ENCODE results near the gene PGP. TPM values are rescaled to one million over a fixed set of nuclear protein-coding genes. Genes with fewer than 3 reads are reported as not detected.

Gene PGP
- total and polyA plus RNA-seq, 2 of the 4 experiments (the other 2 are of a cell fraction), result 4.1 to 9.4 TPM

GRCh38 chr16:2253293-2253692 lies 38.7 kb upstream of the PGP start:
- H3K9me3 ChIP-seq (ENCODE audit: control insufficient read depth, insufficient read depth, low read length), result no peaks in the 10 kb centered on the region
- DNase-seq, result no peak
- no peak for ATAC-seq (ENCODE audit: low read depth)

More at GRCh38 chr16:2253293-2253692, 38.7 kb upstream of the PGP start:
- Histone ChIP-seq H4K8ac (ENCODE audit: low read depth in 2 of 2, low read length in 2 of 2) (no peak overlapping the region), H3K9me1 (ENCODE audit: insufficient read depth, low read length) (0 out of 2 replicates have a peak, but pooled peaks cover 2% of the 10 kb centered on the region), H2AFZ (replicated peaks; ENCODE audit: low read length, poor library complexity) (no peak overlapping the region), H4K5ac (ENCODE audit: low read depth, low read length) (no peak overlapping the region), H4K20me1 (ENCODE audit: insufficient read depth, low read length) (peaks cover 30% of the 10 kb centered on the region), H3K23ac (ENCODE audit: low read depth, low read length) (no peak overlapping the region), H2BK15ac (ENCODE audit: low read depth, low read length) (no peak overlapping the region), H2AK9ac (replicated peaks; ENCODE audit: low read depth, low read length, poor library complexity) (no peak overlapping the region), H3K56ac (ENCODE audit: extremely low read depth, insufficient read depth, low read length) (no peak overlapping the region), H3K14ac (replicated peaks; ENCODE audit: low read depth, low read length) (no peak overlapping the region), H3K18ac (ENCODE audit: low read depth, low read length) (no peak overlapping the region), H3K27me3 (ENCODE audit: control insufficient read depth, insufficient read depth, low read length) (no peaks in the 10 kb centered on the region), H2BK20ac (ENCODE audit: low read depth, low read length) (no peak overlapping the region), H3K4me2 (ENCODE audit: low read depth, low read length) (no peak overlapping the region), H3K4me3 (ENCODE audit: insufficient read depth, low read depth, low read length) (no peak overlapping the region), H3K4ac (ENCODE audit: low read depth, low read length) (no peak overlapping the region), H4K91ac (ENCODE audit: insufficient read depth, low read depth, low read length) (no peak overlapping the region), H3K79me1 (ENCODE audit: low read depth in 1 of 2, low read length in 2 of 2) (peaks cover 21 to 51% of the 10 kb centered on the region in 2 experiments), H3K27ac (ENCODE audit: insufficient read depth, low read length) (no peak overlapping the region), H2BK120ac (ENCODE audit: low read depth, low read length) (no peak overlapping the region), H2AK5ac (ENCODE audit: low read depth, low read length) (no peak overlapping the region), H3K9ac (ENCODE audit: low read depth, low read length) (no peak overlapping the region), H2BK5ac (ENCODE audit: low read depth, low read length, poor library complexity, severe bottlenecking) (no peak overlapping the region), H3K36me3 (ENCODE audit: control insufficient read depth, insufficient read depth, low read length) (peaks cover 42% of the 10 kb centered on the region), H3K4me1 (ENCODE audit: control insufficient read depth, insufficient read depth, low read length) (peaks cover 9% of the 10 kb centered on the region)
- BruUV-seq (replicated peaks), result TSS peak; percentile 75
- ChIA-PET POLR2A (ENCODE audit: unreplicated experiment) (no interaction called here), CTCF (no interaction called here)
- intact Hi-C loops (cut with micrococcal nuclease), result no loop called here
- in situ Hi-C loops (cut with MboI; ENCODE audit: low sequenced_read_pairs), result loop anchor here (10.0 kb wide), 1 partner anchor 252 kb away; no protein-coding TSS in a partner anchor
- dilution Hi-C loops (cut with HindIII; ENCODE audit: low sequenced_read_pairs, unreplicated experiment), result no loop called here
- WGBS, 2 experiments (ENCODE audit: extremely low coverage in 2 of 2, insufficient read length in 1 of 2), result 89% methylated on average over 5 of the region's 11 CpGs; no CpG with 5 or more reads in 1 of the 2 experiments
- TF ChIP-seq MAZ (IDR thresholded peaks at IDR 0.05; ENCODE audit: borderline replicate concordance, low read depth, low read length) (no peak), POLR2A (IDR thresholded peaks at IDR 0.05; ENCODE audit: low read depth, low read length) (no peak), MAFK (IDR thresholded peaks at IDR 0.05; ENCODE audit: low read depth, low read length) (no peak), MXI1 (IDR thresholded peaks at IDR 0.05; ENCODE audit: borderline replicate concordance, low read depth, low read length) (no peak), RAD21 (IDR thresholded peaks at IDR 0.05; ENCODE audit: low read length) (no peak)
